ENCODE measurements around the gene HYAL3.

DNA sequence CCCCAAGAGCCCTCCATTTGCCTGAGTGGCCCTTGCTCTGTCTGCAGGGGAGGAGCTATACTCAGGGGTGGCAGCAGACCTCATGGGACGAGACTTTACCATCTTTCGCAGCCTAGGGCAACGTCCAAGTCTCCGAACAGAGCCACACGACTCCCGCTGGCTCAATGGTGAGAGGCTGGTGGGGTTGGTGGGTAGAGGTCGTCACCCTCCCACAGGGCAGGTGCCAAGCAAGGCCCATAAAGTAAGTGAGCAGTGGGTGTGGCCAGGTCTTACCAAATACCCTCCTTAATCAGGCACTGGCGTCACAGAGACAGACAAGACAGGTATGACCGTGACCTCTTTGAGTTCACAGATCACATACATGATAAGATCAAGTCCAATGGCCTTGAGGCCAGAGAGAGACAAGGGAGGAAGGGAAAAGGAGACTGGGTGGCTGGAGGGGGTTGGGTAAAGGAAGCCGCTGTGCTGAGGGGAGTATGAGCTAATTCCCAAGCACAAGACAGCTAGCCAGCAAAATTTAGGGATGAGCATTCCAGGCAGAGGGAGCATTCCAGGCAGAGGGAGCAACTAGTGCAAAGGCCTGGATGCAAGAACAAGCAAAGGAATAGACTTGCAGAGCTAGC is 27.8 kb downstream of the HYAL3 start:
- TF ChIP-seq, protein P1, sequence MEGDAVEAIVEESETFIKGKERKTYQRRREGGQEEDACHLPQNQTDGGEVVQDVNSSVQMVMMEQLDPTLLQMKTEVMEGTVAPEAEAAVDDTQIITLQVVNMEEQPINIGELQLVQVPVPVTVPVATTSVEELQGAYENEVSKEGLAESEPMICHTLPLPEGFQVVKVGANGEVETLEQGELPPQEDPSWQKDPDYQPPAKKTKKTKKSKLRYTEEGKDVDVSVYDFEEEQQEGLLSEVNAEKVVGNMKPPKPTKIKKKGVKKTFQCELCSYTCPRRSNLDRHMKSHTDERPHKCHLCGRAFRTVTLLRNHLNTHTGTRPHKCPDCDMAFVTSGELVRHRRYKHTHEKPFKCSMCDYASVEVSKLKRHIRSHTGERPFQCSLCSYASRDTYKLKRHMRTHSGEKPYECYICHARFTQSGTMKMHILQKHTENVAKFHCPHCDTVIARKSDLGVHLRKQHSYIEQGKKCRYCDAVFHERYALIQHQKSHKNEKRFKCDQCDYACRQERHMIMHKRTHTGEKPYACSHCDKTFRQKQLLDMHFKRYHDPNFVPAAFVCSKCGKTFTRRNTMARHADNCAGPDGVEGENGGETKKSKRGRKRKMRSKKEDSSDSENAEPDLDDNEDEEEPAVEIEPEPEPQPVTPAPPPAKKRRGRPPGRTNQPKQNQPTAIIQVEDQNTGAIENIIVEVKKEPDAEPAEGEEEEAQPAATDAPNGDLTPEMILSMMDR (conservative IDR thresholded peaks at IDR 0.05; ENCODE audit: low read depth, low read length), result no peak
- no peak for TF ChIP-seq EZH2phosphoT487 (IDR thresholded peaks at IDR 0.05; ENCODE audit: borderline replicate concordance, low read length)
